ENCODE data around the gene NPIPA2.
"Not testable (repeated sequence)": the region's sequence is repeated elsewhere in the genome, so short reads cannot be mapped to it uniquely, and the experiment has no call there.

Gene NPIPA2

DNA sequence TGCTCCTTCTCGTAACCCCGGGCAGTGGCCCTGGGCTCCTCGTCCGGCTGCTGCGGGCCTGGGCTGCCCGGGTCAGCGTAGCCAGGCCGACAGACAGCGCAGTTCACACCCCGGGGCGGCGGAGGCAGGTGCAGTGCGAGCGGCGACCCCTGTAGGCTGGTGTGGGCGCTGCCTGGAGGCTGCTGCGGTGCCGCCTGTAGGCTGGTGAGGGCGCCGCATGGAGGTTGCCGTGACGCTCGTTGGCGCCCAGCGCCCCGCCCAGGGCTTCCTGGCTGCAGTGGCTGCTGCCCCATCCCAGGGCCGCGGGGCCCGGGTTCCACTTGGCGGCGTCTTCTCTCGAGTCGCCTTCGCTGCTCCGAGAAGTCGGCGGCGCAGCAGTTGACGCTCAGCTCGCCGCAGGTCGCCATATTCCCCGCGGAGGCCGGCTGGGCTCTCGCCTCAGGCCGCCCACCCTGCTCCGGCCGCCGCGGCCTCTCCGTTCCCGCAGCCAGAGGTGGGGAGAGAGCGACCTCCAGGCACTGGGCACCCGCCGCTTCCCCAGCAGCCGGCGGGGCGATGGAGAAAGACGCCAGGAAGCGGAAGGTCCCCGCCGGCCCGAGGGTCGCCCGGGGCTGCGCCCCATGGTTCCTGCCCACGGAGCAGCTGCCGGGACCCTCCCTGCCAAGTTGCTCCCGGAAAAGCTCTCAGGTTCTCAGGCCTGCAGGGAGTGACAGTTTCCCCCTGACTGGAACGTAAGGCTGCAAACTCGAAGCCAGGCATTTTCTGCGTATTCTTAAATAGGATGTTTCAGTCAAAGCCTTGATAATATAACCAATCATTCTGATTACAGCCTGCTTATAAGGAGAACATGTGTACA is at the start of gene NPIPA2:
Gene NPIPA2 (plus strand): TSS at position 261 of the 856 bp plus-strand sequence. CDS start 5,533 bp downstream, outside the sequence.
- not testable (repeated sequence) for H3K4me3 ChIP-seq (ENCODE audit: control insufficient read depth, low read depth, low read length); DNase-seq (ENCODE audit: low read depth)

DNA sequence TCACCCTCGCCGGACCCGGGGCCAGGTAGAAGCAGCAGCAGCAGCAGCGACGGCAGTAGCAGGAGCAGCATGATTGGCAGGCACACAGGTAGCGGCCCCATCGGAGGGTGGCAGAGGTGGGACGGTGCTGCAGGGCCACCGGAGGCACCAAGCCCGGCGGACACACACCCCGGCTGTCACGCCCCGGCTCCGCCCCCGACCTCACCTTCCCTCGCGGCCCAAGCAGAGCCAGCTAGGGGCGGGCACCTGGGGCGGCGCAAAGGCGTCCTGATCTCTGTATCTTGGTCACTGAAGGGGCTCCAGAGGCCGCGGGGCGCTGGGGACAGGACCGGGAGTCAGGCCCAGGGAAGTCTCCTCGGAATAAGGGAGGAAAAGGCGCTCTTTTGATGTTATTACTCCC is 48.2 kb upstream of the NPIPA2 start, which contains the start of gene PLA2G10:
Gene PLA2G10 (minus strand): TSS at position 180 of the 400 bp plus-strand sequence. CDS start 79 bp downstream, at position 101.
- DNase-seq (ENCODE audit: low read depth); H3K4me3 ChIP-seq (ENCODE audit: control insufficient read depth, low read depth, low read length): not testable (repeated sequence)

DNA sequence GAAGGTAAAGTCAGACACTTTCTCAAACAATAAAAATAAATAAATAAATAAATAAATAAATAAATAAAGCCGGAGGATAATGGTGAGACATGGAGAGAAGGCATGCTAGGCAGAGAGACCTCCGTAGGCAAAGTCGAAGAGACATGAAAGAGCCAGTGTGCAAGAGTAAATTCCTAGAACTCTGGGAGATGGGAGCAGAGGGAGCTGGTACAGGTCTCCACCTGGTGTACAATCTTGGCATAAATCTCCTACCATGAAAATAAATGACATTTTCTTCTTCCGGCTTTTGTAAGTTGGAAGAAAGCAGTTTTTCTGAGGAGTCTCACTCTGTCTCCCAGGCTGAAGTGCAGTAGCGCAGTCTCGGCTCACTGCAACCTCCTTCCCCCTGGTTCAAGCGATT is 40.5 kb upstream of the NPIPA2 start:
- not testable (repeated sequence) for DNase-seq (ENCODE audit: low read depth); H3K4me3 ChIP-seq (ENCODE audit: control insufficient read depth, low read depth, low read length)

DNA sequence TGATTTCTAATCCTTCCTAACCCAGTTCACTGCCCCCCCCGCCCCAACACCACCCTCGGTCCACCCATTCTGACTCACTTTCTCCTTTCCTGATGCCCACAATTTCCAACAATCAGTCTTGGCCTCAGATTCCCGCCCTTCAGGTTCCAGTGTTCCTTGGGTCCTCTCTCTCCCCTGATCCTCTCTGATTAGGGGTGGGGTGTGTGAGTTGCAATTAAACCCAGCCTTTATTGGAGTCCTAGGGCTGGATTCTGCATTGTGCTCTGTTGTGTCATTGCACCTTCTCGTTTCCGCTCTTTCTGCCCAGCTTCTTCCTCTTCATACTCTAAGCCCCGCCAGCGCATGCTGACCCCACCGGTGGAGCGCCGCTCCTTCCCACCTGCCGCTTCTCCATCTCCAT is 39.7 kb upstream of the NPIPA2 start:
- DNase-seq (ENCODE audit: low read depth); H3K4me3 ChIP-seq (ENCODE audit: control insufficient read depth, low read depth, low read length): not testable (repeated sequence)

DNA sequence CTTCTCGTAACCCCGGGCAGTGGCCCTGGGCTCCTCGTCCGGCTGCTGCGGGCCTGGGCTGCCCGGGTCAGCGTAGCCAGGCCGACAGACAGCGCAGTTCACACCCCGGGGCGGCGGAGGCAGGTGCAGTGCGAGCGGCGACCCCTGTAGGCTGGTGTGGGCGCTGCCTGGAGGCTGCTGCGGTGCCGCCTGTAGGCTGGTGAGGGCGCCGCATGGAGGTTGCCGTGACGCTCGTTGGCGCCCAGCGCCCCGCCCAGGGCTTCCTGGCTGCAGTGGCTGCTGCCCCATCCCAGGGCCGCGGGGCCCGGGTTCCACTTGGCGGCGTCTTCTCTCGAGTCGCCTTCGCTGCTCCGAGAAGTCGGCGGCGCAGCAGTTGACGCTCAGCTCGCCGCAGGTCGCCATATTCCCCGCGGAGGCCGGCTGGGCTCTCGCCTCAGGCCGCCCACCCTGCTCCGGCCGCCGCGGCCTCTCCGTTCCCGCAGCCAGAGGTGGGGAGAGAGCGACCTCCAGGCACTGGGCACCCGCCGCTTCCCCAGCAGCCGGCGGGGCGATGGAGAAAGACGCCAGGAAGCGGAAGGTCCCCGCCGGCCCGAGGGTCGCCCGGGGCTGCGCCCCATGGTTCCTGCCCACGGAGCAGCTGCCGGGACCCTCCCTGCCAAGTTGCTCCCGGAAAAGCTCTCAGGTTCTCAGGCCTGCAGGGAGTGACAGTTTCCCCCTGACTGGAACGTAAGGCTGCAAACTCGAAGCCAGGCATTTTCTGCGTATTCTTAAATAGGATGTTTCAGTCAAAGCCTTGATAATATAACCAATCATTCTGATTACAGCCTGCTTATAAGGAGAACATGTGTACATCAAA is 38.9 kb upstream of the NPIPA2 start, which contains the start of gene NPIPA3:
Gene NPIPA3 (plus strand): TSS at position 256 of the 856 bp plus-strand sequence. CDS start 5,533 bp downstream, outside the sequence.
- H3K4me3 ChIP-seq (ENCODE audit: control insufficient read depth, low read depth, low read length); DNase-seq (ENCODE audit: low read depth): not testable (repeated sequence)

DNA sequence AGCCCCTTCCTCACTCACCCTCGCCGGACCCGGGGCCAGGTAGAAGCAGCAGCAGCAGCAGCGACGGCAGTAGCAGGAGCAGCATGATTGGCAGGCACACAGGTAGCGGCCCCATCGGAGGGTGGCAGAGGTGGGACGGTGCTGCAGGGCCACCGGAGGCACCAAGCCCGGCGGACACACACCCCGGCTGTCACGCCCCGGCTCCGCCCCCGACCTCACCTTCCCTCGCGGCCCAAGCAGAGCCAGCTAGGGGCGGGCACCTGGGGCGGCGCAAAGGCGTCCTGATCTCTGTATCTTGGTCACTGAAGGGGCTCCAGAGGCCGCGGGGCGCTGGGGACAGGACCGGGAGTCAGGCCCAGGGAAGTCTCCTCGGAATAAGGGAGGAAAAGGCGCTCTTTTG is 9.1 kb upstream of the NPIPA2 start:
- H3K4me3 ChIP-seq (ENCODE audit: control insufficient read depth, low read depth, low read length); DNase-seq (ENCODE audit: low read depth): not testable (repeated sequence)

DNA sequence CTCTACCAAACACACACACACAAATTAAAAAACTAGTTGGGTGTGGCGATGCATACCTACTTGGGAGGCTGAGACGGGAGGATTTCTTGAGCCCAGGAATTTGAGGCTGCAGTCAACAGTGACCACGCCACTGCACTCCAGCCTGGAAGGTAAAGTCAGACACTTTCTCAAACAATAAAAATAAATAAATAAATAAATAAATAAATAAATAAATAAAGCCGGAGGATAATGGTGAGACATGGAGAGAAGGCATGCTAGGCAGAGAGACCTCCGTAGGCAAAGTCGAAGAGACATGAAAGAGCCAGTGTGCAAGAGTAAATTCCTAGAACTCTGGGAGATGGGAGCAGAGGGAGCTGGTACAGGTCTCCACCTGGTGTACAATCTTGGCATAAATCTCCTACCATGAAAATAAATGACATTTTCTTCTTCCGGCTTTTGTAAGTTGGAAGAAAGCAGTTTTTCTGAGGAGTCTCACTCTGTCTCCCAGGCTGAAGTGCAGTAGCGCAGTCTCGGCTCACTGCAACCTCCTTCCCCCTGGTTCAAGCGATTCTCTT is 1.4 kb upstream of the NPIPA2 start:
- DNase-seq (ENCODE audit: low read depth); H3K4me3 ChIP-seq (ENCODE audit: control insufficient read depth, low read depth, low read length): not testable (repeated sequence)

DNA sequence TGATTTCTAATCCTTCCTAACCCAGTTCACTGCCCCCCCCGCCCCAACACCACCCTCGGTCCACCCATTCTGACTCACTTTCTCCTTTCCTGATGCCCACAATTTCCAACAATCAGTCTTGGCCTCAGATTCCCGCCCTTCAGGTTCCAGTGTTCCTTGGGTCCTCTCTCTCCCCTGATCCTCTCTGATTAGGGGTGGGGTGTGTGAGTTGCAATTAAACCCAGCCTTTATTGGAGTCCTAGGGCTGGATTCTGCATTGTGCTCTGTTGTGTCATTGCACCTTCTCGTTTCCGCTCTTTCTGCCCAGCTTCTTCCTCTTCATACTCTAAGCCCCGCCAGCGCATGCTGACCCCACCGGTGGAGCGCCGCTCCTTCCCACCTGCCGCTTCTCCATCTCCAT is 539 bp upstream of the NPIPA2 start:
- not testable (repeated sequence) for DNase-seq (ENCODE audit: low read depth); H3K4me3 ChIP-seq (ENCODE audit: control insufficient read depth, low read depth, low read length)

DNA sequence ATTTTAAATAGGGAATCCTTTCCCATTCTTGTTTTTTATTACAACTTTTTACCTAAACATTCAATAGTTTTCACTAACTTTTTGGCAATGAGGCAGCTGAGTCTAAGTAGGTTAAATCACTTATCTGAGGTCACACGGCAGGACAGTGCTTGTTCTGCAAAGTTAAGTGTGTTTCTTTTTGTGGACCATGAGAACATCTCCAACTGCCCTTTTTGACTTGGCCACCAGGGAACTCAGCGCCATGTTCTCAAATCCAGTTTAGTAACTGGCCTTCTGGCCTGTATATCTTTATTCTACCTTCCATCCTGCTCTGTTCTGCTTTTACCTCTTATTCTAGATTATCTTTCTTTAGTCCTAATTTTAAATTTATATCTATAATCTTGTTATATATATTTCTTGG is 31.3 kb downstream of the NPIPA2 start:
- not testable (repeated sequence) for DNase-seq (ENCODE audit: low read depth); H3K4me3 ChIP-seq (ENCODE audit: control insufficient read depth, low read depth, low read length)

DNA sequence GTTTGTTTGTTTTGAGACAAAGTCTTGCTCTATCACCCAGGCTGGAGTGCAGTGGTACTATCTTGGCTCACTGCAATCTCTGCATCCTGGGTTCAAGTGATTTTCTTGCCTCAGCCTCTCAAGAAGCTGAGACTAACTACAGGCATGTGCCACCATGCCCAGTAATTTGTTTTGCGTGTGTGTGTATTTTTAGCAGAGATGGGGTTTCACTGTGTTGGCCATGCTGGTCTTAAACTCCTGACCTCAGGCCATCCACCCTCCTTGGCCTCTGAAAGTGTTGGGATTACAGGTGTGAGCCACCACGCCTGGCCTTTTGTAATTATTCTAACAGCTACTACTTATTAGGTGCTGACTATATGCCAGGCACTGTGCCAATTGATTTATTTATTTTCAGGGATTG is 33.3 kb downstream of the NPIPA2 start:
- H3K4me3 ChIP-seq (ENCODE audit: control insufficient read depth, low read depth, low read length), result not testable (repeated sequence)

DNA sequence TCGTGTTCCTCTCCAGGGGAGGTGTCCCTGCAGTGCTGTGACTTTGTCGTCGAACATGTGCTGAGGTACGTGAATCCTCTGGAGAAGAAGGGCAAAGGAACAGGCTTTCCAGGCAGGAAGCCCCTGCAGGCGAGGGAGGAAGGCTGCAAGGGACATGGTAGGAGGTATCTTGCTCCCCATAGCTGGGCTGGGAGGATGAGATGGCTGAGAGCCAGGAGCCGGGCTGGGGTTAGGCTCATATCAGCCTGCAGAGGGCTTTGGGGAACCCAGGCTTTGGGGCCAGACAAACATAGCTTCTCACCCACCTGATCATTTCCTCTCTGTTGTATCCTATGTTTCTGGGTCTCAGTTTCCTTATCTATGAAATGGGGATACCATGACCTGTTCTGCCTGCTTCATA is 34.4 kb downstream of the NPIPA2 start:
- not testable (repeated sequence) for DNase-seq (ENCODE audit: low read depth); H3K4me3 ChIP-seq (ENCODE audit: control insufficient read depth, low read depth, low read length)

More for the DNA sequence above, 33.3 kb downstream of the NPIPA2 start:
- not testable (repeated sequence) for DNase-seq (ENCODE audit: low read depth)

DNA sequence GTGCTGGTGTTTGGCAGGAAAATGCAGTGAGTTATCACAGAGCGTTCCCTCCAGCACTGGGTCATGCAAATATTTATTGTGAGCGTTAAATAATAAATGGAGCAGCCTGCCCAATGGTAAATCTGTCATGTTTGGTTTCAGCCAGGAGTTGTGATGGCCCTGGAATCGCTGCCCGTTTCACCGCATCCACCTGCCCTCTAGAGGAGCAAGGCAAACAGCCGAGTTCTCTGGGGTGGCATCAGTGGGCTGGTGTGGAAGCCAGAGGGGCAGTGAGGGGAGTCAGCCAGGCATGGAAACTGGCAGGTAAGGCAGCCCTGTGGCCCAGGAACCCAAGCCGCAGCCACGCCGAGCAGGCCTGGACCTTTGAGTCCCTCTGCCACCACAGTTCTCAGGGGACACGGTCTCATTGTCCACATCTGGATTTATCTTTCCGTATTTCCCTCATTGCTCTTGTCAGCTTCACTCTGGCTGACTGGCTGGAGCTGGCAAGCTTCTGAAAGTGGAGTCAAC is 37.1 kb downstream of the NPIPA2 start:
- not testable (repeated sequence) for H3K4me3 ChIP-seq (ENCODE audit: control insufficient read depth, low read depth, low read length); DNase-seq (ENCODE audit: low read depth)

DNA sequence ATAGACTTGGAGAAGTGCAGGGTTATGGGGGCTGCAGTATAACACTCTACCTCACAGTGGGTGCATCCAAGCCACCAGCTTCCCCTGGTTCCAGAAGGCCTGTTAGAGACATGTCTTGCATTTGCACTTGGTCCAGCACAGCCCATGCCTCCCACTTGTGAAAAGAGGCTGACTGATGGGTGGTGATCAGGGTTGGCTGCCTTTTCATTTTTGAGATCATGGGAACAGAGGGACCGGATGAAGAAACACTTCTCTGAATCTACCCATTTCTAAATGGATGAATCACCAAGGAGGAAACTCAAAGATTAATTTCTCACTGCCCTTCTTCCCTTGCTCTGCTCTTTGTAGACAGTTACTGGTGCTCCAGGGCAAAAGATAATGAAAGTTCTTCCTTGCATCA is 43.8 kb downstream of the NPIPA2 start:
- not testable (repeated sequence) for H3K4me3 ChIP-seq (ENCODE audit: control insufficient read depth, low read depth, low read length); DNase-seq (ENCODE audit: low read depth)

DNA sequence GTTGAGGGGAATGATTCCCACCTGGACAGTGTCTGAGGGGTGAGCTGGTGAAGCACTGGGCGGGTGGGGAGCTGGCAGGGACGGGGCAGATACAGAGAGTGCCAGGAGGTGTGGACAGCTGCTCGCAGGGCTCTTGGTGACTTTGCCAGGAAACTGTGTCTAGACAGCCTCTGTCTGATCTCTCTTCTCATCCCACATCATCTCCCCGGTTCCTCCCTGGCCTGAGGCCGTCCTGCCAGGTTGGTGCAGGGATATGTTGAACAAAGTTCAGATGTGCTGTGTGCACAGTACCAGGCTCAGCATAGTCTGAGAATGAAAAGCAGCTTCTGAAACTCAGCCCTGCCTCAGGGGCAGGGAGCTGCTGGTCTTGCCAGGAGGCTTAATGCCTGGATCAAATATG is 47.2 kb downstream of the NPIPA2 start:
- not testable (repeated sequence) for H3K4me3 ChIP-seq (ENCODE audit: control insufficient read depth, low read depth, low read length); DNase-seq (ENCODE audit: low read depth)

DNA sequence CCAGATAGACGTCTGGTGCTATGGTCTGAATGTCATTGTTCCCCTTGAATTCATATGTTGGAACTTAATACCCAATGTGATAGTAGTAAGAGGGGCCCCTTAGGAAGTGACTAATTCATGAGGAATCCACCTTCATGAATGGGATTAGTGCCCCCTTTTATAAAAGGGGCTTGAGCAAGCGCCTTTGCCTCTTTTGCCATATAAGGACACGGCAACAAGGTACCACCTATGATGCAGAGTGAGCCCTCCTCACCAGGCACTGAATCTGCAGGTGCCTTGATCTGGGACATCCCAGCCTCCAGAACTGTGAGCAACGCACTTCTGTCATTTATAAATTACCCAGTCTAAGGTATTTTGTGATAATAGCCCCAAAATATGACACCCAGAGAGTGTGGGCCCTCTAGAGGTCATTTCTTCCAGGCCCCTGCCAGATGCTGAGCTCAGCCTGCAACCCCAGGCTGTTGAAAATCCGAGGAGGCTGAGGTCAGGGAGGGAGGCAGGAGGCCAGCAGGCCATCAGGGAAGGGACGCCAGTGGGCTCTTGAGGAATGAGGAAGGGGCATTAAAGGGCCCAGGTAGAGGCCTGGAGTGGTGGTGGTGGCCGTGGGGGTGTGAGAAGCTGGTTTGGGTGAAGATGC is 48.1 kb downstream of the NPIPA2 start:
- DNase-seq (ENCODE audit: low read depth); H3K4me3 ChIP-seq (ENCODE audit: control insufficient read depth, low read depth, low read length): not testable (repeated sequence)

DNA sequence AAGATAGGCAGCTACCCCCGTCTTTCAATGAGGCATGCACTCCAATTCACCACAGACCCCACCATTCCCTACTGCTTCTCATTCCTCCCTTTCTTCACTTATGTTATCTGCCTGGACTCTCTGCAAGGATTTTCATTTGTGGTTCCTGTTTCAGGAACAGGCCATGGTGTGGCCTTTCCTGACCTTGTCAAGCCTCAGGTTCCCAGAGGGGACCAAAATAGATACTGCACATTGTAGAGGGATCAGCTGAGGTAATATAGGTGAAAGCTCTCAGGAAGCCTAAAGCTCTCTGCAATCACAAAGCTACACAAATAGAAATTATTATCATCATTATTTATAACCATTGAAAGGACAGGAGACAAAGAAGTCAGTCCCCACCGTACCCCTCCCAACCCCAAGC is 50.6 kb downstream of the NPIPA2 start:
- H3K4me3 ChIP-seq (ENCODE audit: control insufficient read depth, low read depth, low read length); DNase-seq (ENCODE audit: low read depth): not testable (repeated sequence)

DNA sequence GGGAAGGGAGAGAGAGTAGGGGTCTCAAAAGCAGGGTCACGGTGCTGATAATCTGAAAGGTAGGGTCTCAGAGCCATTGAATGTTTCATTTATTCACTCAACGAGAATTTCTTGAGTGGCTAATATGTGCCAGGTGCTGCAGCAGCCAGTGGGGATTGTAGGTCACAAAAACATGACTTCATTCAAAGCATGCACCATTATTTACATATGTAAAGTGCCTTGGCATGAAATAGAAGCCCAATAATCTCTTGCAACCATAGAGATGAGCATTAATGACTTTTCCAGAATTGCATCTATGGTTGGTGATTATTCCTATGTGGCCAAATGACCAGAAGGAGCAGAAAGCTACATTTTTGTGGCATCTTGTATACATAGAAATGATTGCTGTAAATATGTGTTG is 55.2 kb downstream of the NPIPA2 start:
- not testable (repeated sequence) for H3K4me3 ChIP-seq (ENCODE audit: control insufficient read depth, low read depth, low read length); DNase-seq (ENCODE audit: low read depth)

DNA sequence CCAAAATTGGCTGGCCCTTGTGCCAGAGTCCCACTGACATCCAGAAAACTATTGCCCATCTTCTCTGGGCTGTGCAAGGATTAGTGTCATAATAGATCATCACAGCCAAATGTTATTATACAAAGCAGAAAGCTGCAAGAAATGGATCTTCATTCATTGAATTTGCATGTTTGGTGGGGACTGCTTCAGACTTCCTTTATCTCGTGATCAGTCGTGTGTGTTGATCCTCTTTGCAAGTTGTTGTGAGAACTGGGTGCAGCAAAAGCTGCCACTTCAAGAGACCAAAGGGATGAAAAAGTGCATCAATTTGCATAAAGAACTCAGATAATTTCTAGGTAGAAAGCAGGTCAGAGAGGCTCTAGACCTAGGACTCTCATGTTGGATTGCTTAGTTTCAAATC is 61.2 kb downstream of the NPIPA2 start:
- H3K4me3 ChIP-seq (ENCODE audit: control insufficient read depth, low read depth, low read length); DNase-seq (ENCODE audit: low read depth): not testable (repeated sequence)

Measured in AG09309 (cell line).